Smooth muscle cell (in vitro differentiated cells): Measurements from ENCODE around the gene PUM1. TPM values are rescaled to one million over a fixed set of nuclear protein-coding genes. Genes with fewer than 3 reads are reported as not detected.

Experiments used
- DNase-seq: peaks from one replicate; lab custom pipeline; 2025; ENCODE audit not compliant: unreplicated experiment; lab: John Stamatoyannopoulos, UW
- H2AFZ ChIP-seq: fragments of 200-600 bp; sonication (generic); 2 replicates; pipeline ENCODE4 v1.6.0; 2016; ENCODE audit warnings: antibody characterized with exemption, low read depth, mild to moderate bottlenecking
- H3F3A ChIP-seq: fragments of 200-600 bp; sonication (generic); 2 replicates; pipeline ENCODE4 v1.6.0; 2017; ENCODE audit warnings: antibody characterized with exemption, low read depth
- H3K27ac ChIP-seq: fragments of 200-600 bp; sonication (generic); 2 replicates; pipeline ENCODE4 v1.5.1; 2016; ENCODE audit warnings: low read depth, mild to moderate bottlenecking
- H3K27me3 ChIP-seq: fragments of 200-600 bp; sonication (generic); 2 replicates; pipeline ENCODE4 v1.6.1; 2016; ENCODE audit warnings: low read depth, mild to moderate bottlenecking
- H3K36me3 ChIP-seq: fragments of 200-600 bp; sonication (generic); 2 replicates; pipeline ENCODE4 v1.5.1; 2016; ENCODE audit warnings: low read depth
- H3K4me1 ChIP-seq: fragments of 200-600 bp; sonication (generic); 2 replicates; pipeline ENCODE4 v1.5.1; 2016; ENCODE audit warnings: low read depth
- H3K4me2 ChIP-seq: fragments of 200-600 bp; sonication (generic); 2 replicates; pipeline ENCODE4 v1.6.0; 2016; ENCODE audit warnings: mild to moderate bottlenecking
- H3K4me3 ChIP-seq: fragments of 200-600 bp; sonication (generic); 2 replicates; pipeline ENCODE4 v1.5.1; 2016; ENCODE audit warnings: mild to moderate bottlenecking
- H3K79me2 ChIP-seq: fragments of 200-600 bp; sonication (generic); 2 replicates; pipeline ENCODE4 v1.6.0; 2016; ENCODE audit warnings: low read depth, mild to moderate bottlenecking
- H3K9ac ChIP-seq: fragments of 200-600 bp; sonication (generic); 2 replicates; pipeline ENCODE4 v1.6.0; 2016; ENCODE audit warnings: low read depth
- H3K9me3 ChIP-seq: fragments of 200-600 bp; sonication (generic); replicated peaks from 2 replicates; pipeline ENCODE4 v1.5.1; 2016; ENCODE audit warnings: low read depth
- H4K20me1 ChIP-seq: fragments of 200-600 bp; sonication (generic); 2 replicates; pipeline ENCODE4 v1.6.0; 2016; ENCODE audit warnings: low read depth
- CTCF ChIP-seq: fragments of 200-600 bp; sonication (generic); IDR thresholded peaks from 2 replicates; pipeline ENCODE4 v1.5.1; 2017; ENCODE audit warnings: borderline replicate concordance, mild to moderate bottlenecking, antibody characterized with exemption; ENCODE audit not compliant: insufficient read depth, poor library complexity, severe bottlenecking
- WGBS: methylation state at CpG from one replicate; pipeline ENCODE4 v1.1.7; 2016; ENCODE audit warnings: low lambda C conversion rate; 5-methylcytosine and 5-hydroxymethylcytosine counted together
- polyA plus RNA-seq: library from polyadenylated mRNA; unstranded; fragments of >200 nt; fragmentation: Nextera tagmentation; extraction: Ambion mirVana; gene quantifications from 2 replicates; pipeline ENCODE4 v1.2.1, GENCODE V29; 2016
- total RNA-seq: library from RNA; depleted of rRNA; stranded (reverse); fragments of >200 nt; gene quantifications from 2 replicates; pipeline ENCODE4 v1.2.3, GENCODE V29; 2014

PUM1 gene
- total and polyA plus RNA-seq, 2 experiments from 2014 or later, result 49.0 to 78.2 TPM

- no peak for DNase-seq
- H4K20me1 ChIP-seq, result peaks cover 20% of the 10 kb centered on the region
- H3F3A ChIP-seq, result peaks cover 23% of the 10 kb centered on the region
- H3K9me3 ChIP-seq, result no peaks in the 10 kb centered on the region
- no peak overlapping the region for H2AFZ ChIP-seq
- H3K79me2 ChIP-seq, result no peaks in the 10 kb centered on the region
- H3K4me2 ChIP-seq, result no peak overlapping the region
- H3K4me3 ChIP-seq, result no peak overlapping the region
- H3K27ac ChIP-seq, result no peak overlapping the region
- WGBS, result 51% methylated on average over 6 of the region's 6 CpGs
- H3K27me3 ChIP-seq, result no peaks in the 10 kb centered on the region
- TF ChIP-seq CTCF, result peak; percentile 65
- H3K9ac ChIP-seq, result no peak overlapping the region
- H3K36me3 ChIP-seq, result peaks cover 6% of the 10 kb centered on the region
- peaks cover 3% of the 10 kb centered on the region for H3K4me1 ChIP-seq
These were observed 136.2 kb downstream of the PUM1 start for GRCh38 chr1:30929135-30929889.

- Histone ChIP-seq H3F3A (peaks cover 19% of the 10 kb centered on the region), H4K20me1 (peaks cover 15% of the 10 kb centered on the region), H3K4me3 (no peak overlapping the region), H3K9ac (no peak overlapping the region), H3K27me3 (no peaks in the 10 kb centered on the region), H3K4me2 (no peak overlapping the region), H3K27ac (no peak overlapping the region), H3K9me3 (no peaks in the 10 kb centered on the region), H3K36me3 (peaks cover 6% of the 10 kb centered on the region), H2AFZ (no peak overlapping the region), H3K79me2 (no peaks in the 10 kb centered on the region), H3K4me1 (no peaks in the 10 kb centered on the region)
- no peak for DNase-seq
- 90% methylated on average over 2 of the region's 2 CpGs for WGBS
- no peak for TF ChIP-seq CTCF
These were observed 136.8 kb downstream of the PUM1 start for GRCh38 chr1:30928789-30929134.

- H3F3A ChIP-seq, result peaks cover 16% of the 10 kb centered on the region
- 84% methylated on average over 7 of the region's 7 CpGs for WGBS
- TF ChIP-seq CTCF, result no peak
- no peak overlapping the region for H2AFZ ChIP-seq
- H3K36me3 ChIP-seq, result peaks cover 6% of the 10 kb centered on the region
- H3K9ac ChIP-seq, result no peak overlapping the region
- peaks cover 10% of the 10 kb centered on the region for H4K20me1 ChIP-seq
- no peaks in the 10 kb centered on the region for H3K79me2 ChIP-seq
- no peak overlapping the region for H3K4me2 ChIP-seq
- H3K9me3 ChIP-seq, result no peaks in the 10 kb centered on the region
- no peaks in the 10 kb centered on the region for H3K4me1 ChIP-seq
- no peak overlapping the region for H3K4me3 ChIP-seq
- H3K27me3 ChIP-seq, result no peaks in the 10 kb centered on the region
- no peak for DNase-seq
- H3K27ac ChIP-seq, result no peak overlapping the region
These were observed 137.3 kb downstream of the PUM1 start for GRCh38 chr1:30928171-30928570.

- Histone ChIP-seq H3K4me1 (no peaks in the 10 kb centered on the region), H3K36me3 (peaks cover 6% of the 10 kb centered on the region), H3K4me2 (no peak overlapping the region), H3K27me3 (no peaks in the 10 kb centered on the region), H2AFZ (no peak overlapping the region), H3K27ac (no peak overlapping the region), H3K9ac (no peak overlapping the region), H3K4me3 (no peak overlapping the region), H3F3A (peaks cover 16% of the 10 kb centered on the region), H4K20me1 (peaks cover 10% of the 10 kb centered on the region), H3K9me3 (no peaks in the 10 kb centered on the region), H3K79me2 (no peaks in the 10 kb centered on the region)
- 79% methylated on average over 3 of the region's 3 CpGs for WGBS
- DNase-seq, result no peak
- no peak for TF ChIP-seq CTCF
These were observed 138.1 kb downstream of the PUM1 start for GRCh38 chr1:30927448-30927847.
